ENCODE results near the gene ACBD3.

DNA sequence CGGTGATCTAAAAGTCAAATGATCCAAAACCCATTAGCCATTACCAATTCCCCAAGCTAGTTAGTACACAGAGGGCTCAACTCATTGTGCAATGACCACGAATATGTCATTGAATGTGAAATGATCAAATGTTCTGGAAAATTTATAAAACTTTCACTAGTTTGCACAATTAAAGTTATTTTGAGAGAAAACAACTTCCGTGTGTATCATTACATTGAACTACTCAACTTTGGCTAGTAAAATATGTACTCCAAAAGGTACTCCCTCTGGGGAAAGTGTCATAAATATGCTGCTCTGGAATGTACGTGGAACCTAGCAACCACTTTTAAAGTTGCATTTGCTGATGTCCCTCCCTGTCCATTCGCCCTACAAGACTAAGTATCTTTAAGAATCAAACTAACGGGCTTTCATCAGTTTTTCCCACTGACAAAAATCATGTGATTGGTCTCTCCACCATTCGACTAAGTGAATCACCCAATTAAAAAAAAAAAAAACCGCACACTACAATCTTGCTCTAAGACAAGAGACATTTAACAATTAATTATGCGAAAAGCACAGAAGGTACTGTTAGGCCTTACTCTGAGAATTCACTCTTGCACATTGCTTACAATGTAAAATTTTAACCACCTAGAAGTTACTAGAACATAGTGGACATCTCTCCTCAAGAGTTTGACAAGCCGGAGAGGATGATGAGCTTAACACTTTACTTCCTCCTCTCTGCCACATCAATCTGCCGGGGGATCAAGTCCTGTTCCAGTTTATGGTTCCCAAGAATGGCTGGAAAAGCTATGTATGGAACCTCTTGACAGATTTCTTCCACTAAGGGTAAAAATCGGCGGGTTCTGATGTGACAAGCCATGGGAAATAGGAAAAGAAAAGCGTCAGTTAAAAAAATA lies 1.2 kb downstream of the ACBD3 start:
- TF ChIP-seq, protein P1, sequence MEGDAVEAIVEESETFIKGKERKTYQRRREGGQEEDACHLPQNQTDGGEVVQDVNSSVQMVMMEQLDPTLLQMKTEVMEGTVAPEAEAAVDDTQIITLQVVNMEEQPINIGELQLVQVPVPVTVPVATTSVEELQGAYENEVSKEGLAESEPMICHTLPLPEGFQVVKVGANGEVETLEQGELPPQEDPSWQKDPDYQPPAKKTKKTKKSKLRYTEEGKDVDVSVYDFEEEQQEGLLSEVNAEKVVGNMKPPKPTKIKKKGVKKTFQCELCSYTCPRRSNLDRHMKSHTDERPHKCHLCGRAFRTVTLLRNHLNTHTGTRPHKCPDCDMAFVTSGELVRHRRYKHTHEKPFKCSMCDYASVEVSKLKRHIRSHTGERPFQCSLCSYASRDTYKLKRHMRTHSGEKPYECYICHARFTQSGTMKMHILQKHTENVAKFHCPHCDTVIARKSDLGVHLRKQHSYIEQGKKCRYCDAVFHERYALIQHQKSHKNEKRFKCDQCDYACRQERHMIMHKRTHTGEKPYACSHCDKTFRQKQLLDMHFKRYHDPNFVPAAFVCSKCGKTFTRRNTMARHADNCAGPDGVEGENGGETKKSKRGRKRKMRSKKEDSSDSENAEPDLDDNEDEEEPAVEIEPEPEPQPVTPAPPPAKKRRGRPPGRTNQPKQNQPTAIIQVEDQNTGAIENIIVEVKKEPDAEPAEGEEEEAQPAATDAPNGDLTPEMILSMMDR (IDR thresholded peaks at IDR 0.05), result no peak
- no peak for TF ChIP-seq POLR2A (IDR thresholded peaks at IDR 0.05)

Measured in body of pancreas (tissue), 4 donors.